Inflammatory macrophage (primary cell): ENCODE results near the gene MUC6.

ENCODE experiments used
- DNase-seq, 2 donors: peaks; one replicate each; pipeline ENCODE4 v3.0.0-alpha.2; 2020 to 2022

The MUC6 gene

DNA sequence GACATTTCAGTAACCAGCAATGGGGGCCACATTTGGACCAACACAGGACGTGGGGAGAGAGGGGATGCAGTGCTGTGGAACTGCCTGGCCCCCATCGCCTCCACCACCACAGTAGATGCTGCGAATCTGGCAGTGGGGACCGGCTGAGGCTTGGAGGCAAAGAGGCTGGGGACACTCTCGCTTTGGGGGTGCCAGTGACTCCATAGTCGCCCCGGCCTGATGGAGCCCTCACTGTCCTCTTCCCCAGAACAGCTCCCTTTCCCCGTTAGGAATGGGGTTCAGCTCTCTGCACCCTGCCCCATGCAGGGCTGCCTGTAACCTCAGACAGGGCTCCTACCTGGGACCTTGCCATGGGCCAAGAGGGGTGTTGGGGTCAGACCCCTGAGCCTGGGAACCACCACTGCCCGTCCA is 36.3 kb upstream of the MUC6 start:
- DNase-seq: no peak

DNA sequence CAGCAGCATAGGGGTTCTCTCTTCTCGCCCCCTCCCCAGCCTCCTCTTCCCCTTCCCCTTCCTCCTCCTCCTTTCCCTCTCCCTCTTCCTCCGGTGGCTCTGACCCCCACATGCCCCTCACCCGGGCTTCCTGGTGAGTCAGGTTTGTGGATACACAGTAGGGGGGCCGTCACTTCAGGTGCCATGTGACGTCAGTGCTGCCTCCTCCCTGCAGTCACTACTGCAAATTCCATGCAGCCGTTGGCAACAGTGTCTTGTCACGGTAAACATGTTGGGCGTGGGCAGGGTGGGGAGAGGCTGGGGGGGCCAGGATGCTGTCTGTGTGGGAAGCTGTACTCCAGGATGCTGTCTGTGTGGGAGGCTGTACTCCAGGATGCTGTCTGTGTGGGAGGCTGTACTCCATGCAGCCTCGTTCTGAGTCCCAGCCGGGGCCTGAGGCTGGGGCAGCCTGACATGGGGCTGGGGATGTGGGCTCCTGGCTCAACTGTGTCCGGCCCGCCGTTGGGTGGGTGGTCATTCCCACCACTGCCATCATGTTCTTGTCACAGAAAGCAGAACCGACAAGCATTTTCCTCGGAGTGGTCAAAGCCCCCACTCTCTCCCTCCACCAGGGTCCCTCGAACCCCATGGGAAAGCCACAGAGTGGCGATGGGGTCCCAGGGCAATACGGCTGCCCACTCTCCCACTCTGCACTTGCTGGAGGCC is 35.8 kb upstream of the MUC6 start:
- DNase-seq: no peak

DNA sequence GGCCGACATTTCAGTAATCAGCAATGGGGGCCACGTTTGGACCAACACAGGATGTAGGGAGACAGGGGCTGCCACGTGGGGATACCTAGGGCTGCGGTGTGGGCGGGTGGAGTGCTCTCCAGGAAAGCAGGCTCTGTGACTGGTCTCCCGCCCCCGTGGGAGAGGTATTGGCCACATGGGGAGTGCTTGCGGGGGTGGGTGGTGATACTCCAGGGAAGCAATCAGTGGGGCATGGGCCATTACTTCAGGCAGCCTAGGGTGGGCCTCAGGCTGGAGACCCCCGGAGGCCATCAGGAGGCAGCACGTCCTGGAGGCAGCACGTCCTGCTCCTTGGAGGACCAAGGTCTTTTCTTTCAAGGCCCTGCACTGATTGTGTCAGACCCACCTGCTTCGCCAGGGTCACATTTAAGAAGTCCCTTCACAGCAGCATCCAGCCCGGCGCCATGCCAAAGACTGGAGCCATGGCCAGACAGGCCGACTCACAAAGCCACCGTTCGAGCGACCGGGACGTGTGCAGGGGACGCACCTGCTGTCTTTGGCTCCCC is 35.1 kb upstream of the MUC6 start:
- no peak for DNase-seq

DNA sequence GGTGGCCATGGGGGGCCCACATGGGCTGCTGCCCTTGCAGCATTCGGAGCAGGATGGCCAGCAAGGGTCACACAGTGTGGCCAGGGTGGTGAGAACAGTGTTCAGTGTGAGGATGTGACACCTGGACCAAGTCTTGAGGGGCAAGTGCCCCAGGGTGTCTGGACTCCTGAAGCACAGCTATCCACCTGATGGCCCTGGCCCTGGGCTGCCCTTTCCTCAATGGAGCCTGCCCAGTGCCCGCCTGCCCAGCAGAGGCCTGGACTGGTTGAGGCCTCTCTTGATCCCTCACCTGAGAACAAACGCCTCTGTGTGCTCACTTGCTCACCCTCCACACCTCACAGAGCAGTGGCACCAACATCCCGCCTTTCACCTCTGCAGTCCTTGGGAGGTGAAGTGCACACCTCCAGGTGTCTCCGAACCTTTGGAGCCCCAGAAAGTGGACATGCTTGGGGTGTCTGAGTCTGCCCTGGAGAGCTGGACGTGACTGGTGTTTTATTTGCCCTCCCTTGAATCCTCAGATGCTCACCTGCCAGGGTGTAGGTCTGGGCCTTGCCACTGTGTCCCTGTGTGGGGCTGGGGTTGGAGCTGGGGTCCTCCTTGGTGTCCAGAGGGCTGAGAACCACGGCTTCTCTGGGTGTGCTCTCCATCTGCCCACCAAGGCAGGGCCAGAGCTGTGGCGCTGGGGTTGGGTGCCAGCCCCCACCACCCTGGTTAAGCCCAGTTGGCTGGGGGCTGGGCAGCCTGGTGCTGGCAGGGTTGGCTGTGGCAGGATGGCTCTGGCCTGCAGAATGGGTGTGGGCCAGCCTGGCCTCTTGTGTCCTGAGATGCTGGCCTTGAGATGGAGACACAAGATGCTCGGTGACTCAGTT is 34.3 kb upstream of the MUC6 start:
- no peak for DNase-seq

DNA sequence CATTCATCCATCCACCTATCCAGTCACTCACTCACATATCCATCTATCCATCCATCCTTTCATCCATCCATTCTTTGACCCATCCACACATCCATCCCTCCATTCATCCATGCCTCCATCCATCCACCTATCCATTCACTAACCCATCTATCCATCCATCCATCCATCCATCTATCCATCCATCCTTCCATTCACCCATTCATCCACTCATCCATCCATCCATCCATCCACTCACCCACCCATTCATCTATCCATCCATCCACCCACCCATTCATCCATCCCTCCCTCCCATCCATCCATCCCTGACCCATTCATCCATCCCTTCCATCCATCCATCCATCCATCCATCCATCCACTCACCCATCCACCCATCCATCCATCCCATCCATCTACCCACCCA is 33.2 kb upstream of the MUC6 start:
- DNase-seq: no peak

DNA sequence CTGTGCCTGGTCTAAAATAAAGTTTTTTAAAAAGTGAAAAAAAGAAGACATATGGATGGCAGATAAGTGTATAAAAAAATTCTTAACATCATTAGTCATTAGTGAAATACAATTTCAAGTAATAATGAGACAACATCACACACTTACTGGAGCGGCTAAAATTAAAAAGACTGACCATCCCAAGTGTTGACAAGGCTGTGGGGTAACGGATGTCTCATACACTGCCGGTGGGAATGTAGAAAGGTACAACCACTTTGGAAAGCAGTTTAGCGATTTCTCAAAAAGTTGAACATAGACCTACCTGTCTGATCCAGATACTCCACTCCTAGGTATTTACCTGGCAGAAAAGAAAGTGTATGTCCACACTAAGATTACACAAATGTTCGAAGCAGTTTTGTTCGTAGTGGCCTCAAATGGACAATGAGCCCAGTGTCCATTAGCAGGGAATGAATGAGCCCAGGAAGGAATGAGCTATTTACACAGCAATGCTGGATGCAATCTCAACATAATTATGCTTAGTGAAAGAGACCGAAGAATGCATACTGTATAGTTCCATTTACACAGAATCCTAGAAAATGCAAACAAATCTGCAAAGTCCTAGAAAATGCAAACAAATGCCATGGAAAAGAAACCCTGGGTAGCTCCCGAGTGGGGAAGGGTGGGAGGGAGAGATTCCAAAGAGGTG is 31.4 kb upstream of the MUC6 start:
- DNase-seq: no peak

DNA sequence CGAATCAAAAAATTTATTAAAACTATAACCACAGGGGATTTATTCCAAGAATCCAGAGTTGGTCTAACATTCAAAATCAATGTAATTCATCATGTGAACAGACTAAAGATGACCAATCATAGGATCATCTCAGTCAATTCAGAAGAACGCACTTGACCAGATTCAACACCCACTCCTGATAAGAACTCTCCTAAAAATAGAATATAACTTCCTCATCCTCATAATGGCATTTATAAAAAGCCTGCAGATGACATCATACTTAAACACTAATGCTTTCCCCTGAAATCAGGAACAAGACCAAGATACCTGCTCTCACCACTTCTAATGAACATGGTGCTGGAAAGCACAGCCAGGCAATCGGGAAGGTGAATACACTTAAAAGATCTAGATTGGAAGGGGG is 27.6 kb upstream of the MUC6 start:
- peak; percentile 52 to 64 for DNase-seq

DNA sequence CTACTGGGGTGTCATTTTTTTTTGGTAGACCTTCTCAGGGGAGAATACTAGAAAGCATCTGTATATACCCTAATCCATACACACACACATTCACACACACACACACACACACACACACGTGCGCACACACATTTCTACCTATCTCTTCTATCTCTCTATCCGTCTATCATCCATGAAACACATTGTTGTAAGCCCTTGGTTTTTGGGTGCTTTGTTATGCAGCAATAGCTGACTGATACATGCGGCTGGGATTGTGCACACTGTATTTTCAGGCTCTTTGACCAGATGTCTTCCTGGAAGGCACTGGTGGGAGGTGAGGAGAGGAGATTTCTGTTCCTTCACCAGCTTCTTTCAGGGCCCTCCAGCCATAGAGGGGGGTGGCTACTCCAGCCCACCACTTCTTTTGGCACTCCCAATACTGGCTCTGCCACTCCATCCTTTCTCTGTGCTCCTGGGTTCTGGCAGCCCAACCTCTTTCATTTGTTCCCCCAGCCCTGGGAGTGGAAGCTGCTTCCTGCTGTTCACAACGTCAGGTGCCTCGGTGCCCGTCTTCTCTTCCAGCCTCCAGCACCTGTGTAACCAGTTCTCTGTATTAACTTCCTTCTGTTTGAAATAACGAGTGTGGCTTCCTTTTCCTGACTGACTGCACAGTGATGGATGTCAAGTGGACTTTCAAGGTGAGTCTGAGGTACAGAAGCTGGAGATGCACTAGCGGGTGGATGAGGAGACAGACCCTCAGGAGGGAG is 25.7 kb upstream of the MUC6 start:
- DNase-seq: no peak

DNA sequence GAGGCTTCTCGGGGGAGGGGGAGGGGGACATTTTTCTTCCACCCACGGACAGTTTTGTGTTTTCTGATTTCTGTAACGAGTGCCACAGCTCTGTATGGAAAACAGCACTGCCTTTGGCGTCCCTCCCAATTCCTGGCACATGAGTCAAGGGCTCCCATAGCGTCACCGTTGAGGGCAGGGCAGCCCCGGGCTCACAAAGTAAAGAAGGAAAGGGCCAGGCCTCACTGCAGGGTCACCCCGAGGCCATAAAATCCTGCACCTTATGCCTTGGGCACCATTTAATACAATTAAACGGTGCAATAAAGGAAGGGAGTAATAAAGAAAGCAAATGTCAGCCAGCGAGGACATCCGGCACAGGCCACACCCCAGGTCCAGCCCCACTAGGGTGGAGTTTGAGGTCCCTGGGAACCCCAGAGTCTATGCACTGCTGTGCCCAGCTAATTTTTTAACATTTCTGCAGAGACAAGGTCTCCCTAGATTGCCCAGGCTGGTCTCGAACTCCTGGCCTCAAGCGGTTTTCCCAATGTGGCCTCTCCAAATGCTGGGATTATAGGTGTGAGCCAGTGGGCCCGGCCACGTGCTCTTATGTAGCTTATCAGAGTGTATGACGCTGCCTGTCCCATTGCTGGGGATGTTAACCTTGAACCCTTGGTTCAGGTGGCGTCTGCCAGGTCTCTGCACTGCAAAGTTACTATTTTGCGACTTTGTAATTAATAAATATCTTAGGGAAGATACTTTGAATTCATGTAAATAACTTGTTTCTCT is 24.5 kb upstream of the MUC6 start:
- no peak for DNase-seq

DNA sequence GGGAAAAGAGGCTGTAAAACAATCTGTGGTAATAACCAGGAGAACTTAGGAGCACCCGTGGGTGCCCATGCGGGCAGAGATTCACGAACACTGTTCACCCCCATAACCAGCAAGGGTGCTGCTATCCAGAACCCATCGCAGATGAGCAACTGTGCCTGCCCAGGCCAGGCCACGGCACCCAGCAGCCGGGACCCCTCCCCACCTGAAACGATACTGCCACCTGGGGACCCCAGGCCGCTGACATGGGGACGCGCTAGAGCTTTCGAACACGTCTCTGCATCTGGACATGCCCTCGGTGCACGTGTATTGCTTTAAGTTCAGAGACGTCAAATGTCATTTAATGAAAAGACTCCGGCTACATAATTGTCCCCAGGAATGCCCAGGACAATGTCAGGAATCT is 23.9 kb upstream of the MUC6 start:
- no peak for DNase-seq

DNA sequence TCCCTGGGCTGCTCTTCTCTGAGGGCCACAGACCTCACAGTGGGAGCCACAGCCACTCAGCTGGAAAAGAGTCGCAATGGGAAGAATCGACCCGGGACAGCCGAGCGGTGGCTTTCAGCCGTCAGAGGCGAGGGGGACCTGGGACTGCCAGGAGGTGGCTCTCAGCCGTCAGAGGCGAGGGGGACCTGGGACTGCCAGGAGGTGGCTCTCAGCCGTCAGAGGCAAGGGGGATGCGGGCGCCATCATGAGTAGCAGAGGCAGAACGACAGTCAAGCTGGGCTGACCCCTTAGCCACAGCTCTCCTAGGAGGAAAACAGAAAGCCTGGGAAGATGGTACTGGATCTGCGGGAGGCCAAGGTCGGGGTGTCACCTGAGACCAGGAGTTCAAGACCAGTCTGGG is 23.2 kb upstream of the MUC6 start:
- no peak for DNase-seq

DNA sequence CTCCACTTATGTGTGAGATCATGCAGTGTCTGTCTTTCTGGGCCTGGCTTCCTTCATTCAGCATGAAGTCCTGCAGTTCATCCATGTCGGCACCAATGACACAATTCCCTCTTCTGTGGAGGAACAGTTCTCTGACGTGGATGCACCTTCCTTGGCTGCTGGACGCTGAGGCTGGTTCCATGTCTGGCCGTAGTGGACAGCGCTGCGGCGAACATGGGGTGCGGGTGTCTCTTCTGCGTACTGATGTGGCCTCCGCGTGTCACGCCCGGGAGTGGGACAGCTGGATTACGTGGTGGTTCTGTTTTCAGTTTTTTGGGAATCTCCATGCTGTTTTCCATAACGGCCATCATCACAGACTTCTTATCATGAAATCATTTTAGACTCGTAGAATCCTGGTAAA is 21.3 kb upstream of the MUC6 start:
- DNase-seq: no peak

DNA sequence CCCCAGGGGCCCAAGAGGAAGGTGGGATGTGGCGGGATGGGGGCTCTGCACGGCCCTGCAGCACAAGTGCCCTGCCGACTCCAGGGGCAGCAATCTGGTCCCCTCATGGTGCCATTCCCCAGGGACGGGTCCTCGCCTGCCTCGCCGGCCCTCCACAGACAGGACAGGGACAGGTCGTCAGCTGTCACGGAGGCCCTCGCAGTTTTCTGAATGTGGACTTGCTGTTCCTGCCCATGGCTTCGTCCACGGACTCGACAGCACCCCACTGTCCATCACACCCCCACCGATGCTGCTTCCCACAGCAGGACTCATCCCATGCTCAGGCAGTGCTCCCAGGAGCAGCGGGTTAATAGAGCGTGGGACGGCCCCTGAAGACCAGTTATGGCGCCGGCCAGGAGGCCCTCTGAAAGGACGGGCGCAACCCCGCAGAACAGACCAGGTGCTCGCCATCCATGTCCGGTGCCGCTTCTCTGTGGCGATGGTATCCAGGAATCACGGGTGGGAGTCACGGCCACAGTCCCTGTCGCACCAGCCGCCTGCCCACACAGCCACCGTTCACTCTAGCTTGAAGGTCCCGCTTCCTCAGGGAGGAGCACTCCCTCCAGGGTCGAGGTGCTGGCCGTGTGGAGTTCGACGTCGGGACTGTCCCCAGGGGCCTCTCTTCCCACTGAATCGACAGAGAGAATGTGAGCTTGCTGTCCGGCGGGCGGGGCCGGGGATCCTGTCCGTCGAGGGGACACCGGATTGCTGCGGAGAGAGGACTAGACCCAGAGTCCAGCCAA is 19.7 kb upstream of the MUC6 start:
- DNase-seq: no peak

DNA sequence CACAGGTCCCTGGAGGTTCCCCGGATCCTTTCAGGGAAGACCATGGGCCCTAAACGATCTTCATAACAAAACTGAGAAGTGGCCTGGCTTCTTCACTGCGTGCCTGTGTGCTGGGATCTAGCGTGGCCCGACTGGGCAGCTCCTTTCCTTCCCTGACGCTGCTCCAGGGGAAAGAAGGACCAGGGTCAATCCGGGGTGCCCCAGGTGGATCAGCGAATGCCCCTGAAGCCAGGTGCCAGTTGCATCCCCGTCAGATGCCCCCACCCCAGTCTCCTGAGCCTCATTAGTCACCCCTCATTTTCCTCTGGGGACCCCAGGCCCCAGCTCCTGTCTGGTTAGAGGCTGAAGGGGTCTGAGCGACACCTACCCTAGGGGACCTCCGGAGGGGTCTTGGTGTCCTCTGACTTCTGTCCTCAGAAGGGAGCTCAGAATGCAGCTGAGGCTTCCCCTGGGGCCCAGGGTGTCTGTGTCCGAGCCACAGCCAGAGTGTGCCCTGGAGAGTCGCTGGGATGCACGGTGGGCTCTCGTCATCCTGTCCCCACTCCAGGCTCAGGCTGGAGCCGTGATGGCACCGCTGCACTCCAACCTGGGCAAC is 18.7 kb upstream of the MUC6 start:
- no peak for DNase-seq

DNA sequence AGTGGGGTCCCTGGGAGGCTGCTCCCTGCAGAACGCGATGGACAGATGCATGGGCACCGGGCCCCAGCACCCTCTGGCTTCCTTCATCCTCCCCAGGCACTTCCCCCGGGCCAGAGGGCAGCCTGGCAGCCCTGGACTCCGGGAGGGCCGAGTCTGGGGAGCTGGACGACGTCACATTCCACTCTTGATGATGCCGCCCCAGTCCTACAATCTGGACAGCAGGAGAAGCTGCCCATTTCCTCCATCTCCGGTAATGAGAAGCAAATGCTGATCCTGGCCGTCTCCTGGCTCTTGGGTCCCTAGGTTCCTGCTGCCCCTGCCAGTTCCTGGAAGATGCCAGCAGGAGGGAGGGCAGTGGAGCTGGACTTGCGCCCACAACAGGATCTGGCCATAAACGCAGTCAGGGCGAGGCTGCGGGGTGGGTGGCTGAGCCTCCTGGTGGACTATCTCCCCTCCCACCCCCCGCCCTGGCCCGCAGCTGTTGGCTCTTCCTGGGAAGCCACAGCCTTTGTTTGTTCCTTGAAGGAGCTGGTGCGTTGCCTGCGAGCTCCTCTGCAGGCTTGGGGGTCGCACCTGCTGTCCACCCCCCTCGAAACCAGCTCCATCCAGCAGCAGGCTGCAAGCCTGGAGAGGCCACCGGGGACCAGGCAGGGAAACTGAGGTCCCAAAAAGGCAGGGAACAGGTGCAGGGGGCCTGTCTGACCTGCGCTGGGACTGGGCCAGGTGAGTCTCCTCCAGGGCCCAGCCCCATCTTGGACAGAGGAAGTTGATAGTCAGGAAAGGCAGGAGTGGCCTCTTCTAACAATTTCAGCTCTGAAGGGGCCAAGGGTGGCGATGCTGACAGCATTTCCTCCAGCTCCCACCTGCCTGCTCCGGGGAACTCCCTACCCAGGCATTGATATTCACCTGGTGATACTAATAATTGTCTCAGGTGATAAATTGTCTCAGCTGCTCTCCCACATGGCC is 17.9 kb upstream of the MUC6 start:
- DNase-seq: no peak

DNA sequence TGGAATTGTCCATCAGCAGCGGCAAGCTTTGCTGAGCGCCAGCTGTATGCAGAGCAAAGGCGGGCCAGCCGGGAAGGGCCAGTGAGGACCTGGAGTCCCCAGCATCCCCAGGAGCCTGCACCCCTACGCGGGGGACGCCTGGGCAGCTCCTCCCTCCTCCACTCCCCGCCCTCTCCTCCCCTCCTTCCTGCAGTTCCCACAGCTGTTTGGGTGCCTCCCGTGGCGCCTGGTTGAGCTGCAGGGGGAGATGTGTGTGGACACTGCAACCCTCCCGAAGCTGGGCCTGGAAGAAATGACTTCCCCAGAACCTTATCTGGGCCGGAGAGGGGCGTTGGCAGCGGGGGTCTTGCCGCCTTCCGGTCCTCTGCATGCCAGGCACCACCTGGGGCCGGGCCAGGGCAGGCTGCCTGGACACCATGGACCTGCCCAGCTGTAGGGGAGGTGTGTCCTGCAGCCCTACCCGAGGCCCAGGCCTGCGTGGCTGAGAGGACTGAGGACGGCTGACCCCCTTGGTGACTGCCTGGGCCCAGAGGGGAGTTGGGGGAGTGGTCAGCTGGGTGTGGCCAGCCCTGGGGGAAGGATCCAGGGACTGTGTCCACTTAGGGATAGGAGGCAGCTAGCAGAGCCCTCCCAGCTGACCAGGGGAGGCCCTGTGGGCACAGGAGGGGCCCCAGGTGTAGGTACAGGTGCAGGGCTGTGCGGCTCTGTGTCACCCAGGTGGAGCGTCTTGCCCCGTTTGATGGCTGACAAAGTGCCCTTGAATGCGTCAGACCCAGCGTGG is 16.8 kb upstream of the MUC6 start:
- DNase-seq: no peak

DNA sequence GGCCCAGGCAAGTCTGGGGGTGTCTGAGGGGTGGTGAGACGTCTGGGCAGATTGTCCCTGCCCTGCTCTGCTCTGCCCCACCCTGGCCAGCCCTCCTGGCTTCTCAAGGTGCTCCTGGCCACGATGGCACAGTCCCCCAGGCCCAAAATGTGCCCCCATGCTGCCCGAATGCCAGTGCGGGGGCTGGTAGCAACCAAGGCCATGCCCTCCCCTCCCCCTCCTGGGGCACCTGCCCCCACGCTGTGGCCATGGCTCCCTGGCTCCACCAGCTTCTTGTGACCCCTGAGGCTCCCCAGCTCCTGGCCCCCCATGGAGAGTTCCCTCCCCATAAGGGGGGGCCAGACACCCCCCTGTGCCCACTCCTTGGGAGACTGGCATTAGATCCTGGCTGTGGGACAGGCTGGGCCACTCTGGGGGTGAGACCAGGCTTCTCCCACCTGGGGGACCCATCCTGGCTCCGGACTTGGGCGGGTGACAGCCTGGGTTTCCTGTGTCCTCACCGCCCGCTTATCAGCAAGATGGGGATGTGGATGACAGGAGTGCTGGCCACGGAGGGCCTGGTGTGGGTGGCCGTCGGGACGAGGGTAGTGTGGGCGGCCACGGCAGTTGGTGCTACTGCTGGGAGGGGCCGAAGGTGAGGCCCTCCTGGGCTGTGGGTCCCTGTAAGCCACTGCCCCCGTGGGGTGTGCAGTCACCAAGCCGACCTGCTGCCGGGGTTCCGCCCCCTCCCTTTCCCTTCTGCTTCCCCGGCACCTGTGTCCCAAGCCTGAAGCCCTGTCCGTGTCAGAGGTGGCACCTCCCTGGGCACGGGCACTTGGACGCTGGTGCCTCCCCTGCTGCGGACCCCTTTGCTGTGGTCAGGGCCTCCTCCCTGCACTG is 15.9 kb upstream of the MUC6 start:
- no peak for DNase-seq
